Measurements from ENCODE around the gene OR51B2.
"Not testable (repeated sequence)": the region's sequence is repeated elsewhere in the genome, so short reads cannot be mapped to it uniquely, and the experiment has no call there.

The OR51B2 gene

GRCh38 chr11:5304046-5304445 is 20.1 kb downstream of the OR51B2 start:
- in situ Hi-C loops (cut with HindIII; ENCODE audit: low pct_ligation_motif_present, low sequenced_read_pairs), result no loop called here
- Histone ChIP-seq H3K27me3 (replicated peaks) (no peaks in the 10 kb centered on the region), H3K36me3 (replicated peaks) (no peaks in the 10 kb centered on the region), H3K4me3 (ENCODE audit: low read depth, low read length) (no peak overlapping the region), H3K27ac (no peak overlapping the region)
- TF ChIP-seq CTCF (IDR thresholded peaks at IDR 0.05; ENCODE audit: low read depth, low read length, missing control alignments), result no peak
- peak; percentile 24 for DNase-seq

GRCh38 chr11:5303626-5304025 is 20.5 kb downstream of the OR51B2 start:
- in situ Hi-C loops (cut with HindIII; ENCODE audit: low pct_ligation_motif_present, low sequenced_read_pairs), result no loop called here
- no peak for DNase-seq
- Histone ChIP-seq H3K27ac (no peak overlapping the region), H3K4me3 (ENCODE audit: low read depth, low read length) (no peak overlapping the region), H3K36me3 (replicated peaks) (no peaks in the 10 kb centered on the region), H3K27me3 (replicated peaks) (no peaks in the 10 kb centered on the region)
- TF ChIP-seq CTCF (IDR thresholded peaks at IDR 0.05; ENCODE audit: low read depth, low read length, missing control alignments), result no peak

- DNase-seq, result no peak
- TF ChIP-seq CTCF (IDR thresholded peaks at IDR 0.05; ENCODE audit: low read depth, low read length, missing control alignments), result no peak
- Histone ChIP-seq H3K36me3 (replicated peaks) (no peaks in the 10 kb centered on the region), H3K27me3 (replicated peaks) (no peaks in the 10 kb centered on the region), H3K27ac (no peak within 1 kb of the TSS), H3K4me3 (ENCODE audit: low read depth, low read length) (no peak within 1 kb of the TSS)
- in situ Hi-C loops (cut with HindIII; ENCODE audit: low pct_ligation_motif_present, low sequenced_read_pairs), result no loop called here
Measured at GRCh38 chr11:5301846-5302245, 22.3 kb downstream of the OR51B2 start, which contains the start of gene OR51B4. Gene OR51B4, minus strand, starts transcription at chr11:5301946. Its CDS starts 0 bp downstream, at chr11:5301946.

GRCh38 chr11:5300251-5300650 is 23.8 kb downstream of the OR51B2 start:
- TF ChIP-seq CTCF (IDR thresholded peaks at IDR 0.05; ENCODE audit: low read depth, low read length, missing control alignments), result no peak
- no peaks in the 10 kb centered on the region for H3K27me3 ChIP-seq (replicated peaks)
- no peak overlapping the region for H3K27ac ChIP-seq
- H3K36me3 ChIP-seq (replicated peaks), result no peaks in the 10 kb centered on the region
- no peak for DNase-seq
- in situ Hi-C loops (cut with HindIII; ENCODE audit: low pct_ligation_motif_present, low sequenced_read_pairs), result no loop called here
- H3K4me3 ChIP-seq (ENCODE audit: low read depth, low read length), result no peak overlapping the region

GRCh38 chr11:5298451-5298850 is 25.6 kb downstream of the OR51B2 start:
- Histone ChIP-seq H3K36me3 (replicated peaks) (no peaks in the 10 kb centered on the region), H3K27ac (no peak overlapping the region), H3K4me3 (ENCODE audit: low read depth, low read length) (no peak overlapping the region), H3K27me3 (replicated peaks) (no peaks in the 10 kb centered on the region)
- in situ Hi-C loops (cut with HindIII; ENCODE audit: low pct_ligation_motif_present, low sequenced_read_pairs), result no loop called here
- no peak for DNase-seq
- TF ChIP-seq CTCF (IDR thresholded peaks at IDR 0.05; ENCODE audit: low read depth, low read length, missing control alignments), result no peak

- Histone ChIP-seq H3K27me3 (replicated peaks) (no peaks in the 10 kb centered on the region), H3K4me3 (ENCODE audit: low read depth, low read length) (no peak overlapping the region), H3K27ac (no peak overlapping the region), H3K36me3 (replicated peaks) (no peaks in the 10 kb centered on the region)
- in situ Hi-C loops (cut with HindIII; ENCODE audit: low pct_ligation_motif_present, low sequenced_read_pairs), result no loop called here
- no peak for TF ChIP-seq CTCF (IDR thresholded peaks at IDR 0.05; ENCODE audit: low read depth, low read length, missing control alignments)
- DNase-seq, result peak; percentile 27
Measured at GRCh38 chr11:5297721-5298323, 26.3 kb downstream of the OR51B2 start.

- H3K27me3 ChIP-seq (replicated peaks); H3K27ac ChIP-seq; DNase-seq; H3K36me3 ChIP-seq (replicated peaks); H3K4me3 ChIP-seq (ENCODE audit: low read depth, low read length); in situ Hi-C loops (cut with HindIII; ENCODE audit: low pct_ligation_motif_present, low sequenced_read_pairs): not testable (repeated sequence)
Measured at GRCh38 chr11:5294342-5294995, 29.6 kb downstream of the OR51B2 start.
